ENCODE data around the gene SNED1.

Gene SNED1

DNA sequence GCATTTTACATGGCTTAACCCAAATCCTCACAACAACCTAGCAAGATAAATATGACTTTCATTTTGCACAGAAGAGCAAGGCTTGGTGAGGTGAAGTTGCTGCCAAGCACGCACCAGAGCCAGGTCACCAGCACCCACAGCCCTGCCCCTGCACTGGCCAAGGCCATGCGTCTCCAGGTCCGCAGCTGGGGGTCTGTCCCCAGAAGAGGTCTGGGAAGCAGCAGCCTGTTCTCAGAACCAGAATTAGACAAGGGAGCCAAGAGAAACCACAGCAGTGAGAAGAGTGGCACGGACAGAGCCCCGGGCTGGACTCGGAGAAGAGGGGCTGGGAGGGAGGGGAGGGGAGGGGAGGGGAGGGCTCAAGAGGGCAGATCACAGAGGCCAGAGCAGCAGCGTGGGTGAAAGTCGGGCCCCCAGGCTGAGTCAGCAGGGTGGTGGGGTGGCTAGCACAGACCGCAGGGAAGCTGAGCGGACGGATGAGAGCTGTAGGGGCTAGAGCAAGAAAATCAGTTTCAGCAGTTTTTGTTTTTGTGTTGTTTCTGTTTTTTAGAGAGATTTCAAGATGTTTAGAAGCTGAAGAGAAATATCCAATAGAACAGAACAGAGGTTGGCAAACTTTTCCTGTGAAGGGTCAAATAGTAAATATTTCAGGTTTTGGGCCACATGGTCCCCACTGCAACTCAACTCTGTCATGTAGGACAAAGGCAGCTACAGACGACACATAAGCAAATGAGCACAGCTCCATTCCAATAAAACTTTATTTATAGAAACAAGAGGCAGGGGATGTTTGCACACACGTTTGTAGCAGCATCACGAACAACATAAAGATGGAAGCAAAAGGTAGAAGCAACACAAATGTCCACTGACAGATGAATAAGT lies 111.0 kb downstream of the SNED1 start:
- no peak for DNase-seq (ENCODE audit: low spot score)

- DNase-seq (ENCODE audit: low spot score): no peak
These were observed 111.7 kb downstream of the SNED1 start for GRCh38 chr2:241110089-241110606.

DNA sequence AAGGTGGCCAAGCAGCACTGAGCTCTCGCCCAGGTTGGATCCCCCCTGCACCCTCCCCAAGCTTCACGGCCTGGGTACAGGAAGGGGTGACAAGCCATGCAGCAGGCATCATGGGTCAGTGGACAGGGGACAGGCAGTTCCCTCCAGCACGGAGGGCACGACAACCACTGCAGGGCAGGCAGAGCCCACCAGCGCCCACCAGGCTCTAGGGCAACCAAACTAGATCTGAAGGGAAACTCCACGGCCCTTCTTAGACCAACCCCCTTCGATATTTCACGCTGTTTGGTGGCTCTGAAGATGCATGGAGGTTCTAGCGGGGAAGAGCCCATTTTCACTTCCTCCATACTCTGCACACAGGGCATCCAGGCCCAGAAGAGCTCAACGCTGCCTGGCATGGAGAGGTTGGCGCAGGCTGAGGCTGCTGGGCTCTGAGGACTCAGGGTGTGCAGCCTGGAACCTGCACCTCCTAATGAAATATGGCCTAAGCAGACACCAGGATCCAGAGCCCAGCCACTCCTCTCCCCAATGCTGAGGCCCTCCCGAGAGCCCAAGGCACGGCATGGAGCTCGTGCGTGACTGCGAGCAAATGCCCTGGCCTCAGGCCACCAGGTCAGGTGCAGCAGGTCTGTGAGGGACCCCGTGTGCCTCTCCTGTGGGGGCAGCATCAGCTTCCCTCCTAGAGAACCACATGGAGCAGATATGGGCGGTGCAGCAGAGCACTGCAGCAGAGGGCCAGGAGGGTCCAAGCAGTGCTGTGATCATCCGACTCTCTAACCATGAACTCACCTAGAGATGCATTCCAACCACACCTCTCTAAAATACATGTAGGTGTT lies 112.4 kb downstream of the SNED1 start:
- no peak for DNase-seq (ENCODE audit: low spot score)

GRCh38 chr2:241111440-241111805 lies 113.0 kb downstream of the SNED1 start:
- DNase-seq (ENCODE audit: low spot score): no peak

- DNase-seq (ENCODE audit: low spot score): no peak
These were observed 113.6 kb downstream of the SNED1 start for GRCh38 chr2:241112046-241112445.

- no peak for DNase-seq (ENCODE audit: low spot score)
These were observed 114.2 kb downstream of the SNED1 start for GRCh38 chr2:241112592-241112991.

DNA sequence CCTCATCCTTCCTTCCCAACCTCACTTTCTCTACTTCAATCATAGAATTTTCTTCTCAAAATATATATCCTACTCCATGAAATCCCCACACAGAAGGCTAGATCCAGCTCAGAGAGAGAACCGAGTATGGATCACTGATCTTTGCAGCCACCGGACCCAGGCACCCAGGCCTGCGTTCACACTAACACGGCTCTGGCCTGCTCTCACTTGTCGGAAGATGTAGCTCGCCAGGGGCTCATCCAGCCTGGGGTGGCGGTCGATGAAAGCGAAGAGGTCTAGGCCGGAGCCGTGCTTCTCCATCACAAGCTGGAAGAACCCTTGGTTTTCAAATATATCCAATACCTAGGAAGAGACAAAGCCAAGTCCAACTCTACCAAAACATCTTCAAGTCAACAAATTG lies 116.4 kb downstream of the SNED1 start:
- DNase-seq (ENCODE audit: low spot score): no peak

GRCh38 chr2:241115361-241115760 lies 116.9 kb downstream of the SNED1 start:
- no peak for DNase-seq (ENCODE audit: low spot score)

DNA sequence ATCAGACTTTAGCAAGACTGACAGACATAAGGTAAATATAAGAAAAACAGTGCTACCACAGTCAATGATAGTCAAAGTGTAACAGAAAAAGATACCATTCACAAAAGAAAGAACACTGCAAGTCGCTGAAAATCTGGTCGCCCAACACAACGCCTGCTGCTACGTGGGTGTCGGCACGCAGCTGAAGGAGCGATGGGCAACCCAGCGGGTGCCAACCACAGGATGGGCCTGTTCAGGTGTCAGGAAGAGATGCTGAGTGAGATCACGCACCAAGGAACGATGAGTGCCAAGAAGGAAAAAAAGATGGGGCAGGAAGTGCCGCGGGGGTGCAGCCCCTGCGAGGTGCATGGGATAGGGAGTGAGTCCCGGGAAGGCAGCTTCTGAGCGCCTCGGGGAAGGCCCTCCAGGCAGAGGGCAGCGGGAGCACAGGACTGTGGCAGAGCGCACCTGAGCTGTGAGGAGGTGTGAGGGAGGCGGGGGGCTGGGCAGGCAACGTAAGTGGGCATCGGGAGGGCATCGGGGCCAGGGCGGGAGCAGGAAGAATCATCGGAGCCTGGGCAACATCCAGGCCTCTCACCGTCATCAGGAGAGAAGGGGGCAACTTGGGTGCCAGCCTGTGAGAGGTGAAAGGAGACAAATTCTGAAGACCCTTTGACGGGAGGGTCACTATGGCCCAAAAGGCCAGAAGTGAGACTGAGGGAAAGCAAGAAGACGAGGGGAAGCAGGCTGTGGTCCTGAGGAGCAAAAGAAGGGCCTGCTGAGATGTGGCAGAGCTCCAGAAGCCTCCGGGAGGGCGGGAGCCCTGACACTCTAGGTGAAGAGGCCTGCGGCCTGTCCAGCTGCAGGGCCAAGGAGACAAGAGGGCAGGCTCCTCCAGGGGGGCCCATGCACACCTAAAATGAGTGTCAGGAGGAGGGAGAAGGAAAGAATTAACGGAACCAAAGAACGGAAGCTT lies 118.5 kb downstream of the SNED1 start:
- no peak for DNase-seq (ENCODE audit: low spot score)

- no peak for DNase-seq (ENCODE audit: low spot score)
These were observed 120.5 kb downstream of the SNED1 start for GRCh38 chr2:241118737-241119505.

DNA sequence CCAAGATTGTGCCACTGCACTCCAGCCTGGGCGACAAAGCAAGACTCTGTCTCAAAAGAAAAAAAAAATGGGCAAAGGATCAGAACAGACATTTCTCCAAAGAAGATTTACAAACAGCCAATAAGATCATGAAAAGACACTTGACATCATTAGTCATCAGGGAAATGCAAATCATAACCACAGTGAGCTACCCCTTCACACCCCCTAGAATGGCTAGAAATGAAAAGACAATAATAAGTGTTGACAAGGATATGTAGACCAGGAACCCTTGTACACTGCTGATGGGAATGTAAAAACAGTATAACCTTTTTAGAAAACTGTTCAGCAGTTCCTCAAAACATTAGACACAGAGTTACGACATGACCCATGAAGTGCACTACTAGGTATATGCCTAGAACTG lies 122.0 kb downstream of the SNED1 start:
- no peak for DNase-seq (ENCODE audit: low spot score)

DNA sequence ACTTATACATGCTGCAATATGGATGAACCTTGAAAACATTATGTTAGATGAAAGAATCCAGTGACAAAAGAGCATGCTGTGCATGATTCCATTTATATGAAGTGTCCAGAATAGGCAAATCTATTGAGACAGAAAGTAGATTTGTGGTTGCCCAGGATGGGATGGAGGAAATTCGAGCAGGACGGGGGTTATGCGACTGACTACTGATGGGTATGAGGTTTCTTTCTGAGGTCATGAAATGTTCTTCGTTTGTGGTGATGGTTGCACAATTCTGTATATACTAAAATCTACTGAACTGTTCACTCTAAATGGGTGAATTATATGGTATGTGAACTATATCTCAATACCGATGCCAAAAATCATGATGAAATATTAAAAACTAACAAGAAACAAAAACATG lies 122.6 kb downstream of the SNED1 start:
- DNase-seq (ENCODE audit: low spot score): no peak

GRCh38 chr2:241122376-241123002 lies 124.1 kb downstream of the SNED1 start:
- no peak for DNase-seq (ENCODE audit: low spot score)

- no peak for DNase-seq (ENCODE audit: low spot score)
These were observed 125.6 kb downstream of the SNED1 start for GRCh38 chr2:241123816-241124536.

DNA sequence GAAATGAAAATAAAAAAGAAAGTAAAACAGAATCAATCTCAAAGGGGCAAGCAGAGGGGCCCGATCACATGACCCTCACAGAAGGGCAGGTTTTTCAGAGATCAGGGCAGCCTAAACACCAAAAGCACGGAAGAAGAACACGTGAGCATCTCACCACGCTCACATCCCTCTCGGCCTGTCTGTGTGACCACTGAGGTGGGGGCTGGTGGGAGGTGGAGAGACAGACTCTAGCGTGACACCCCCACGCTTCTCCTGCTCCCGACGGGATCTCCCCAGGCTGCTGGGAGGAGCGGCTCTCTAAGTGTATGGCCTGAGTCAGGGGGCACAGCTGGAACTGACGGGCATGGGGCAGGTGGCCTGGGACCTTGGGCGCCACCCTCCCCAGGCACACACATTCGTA lies 127.2 kb downstream of the SNED1 start:
- no peak for DNase-seq (ENCODE audit: low spot score)

GRCh38 chr2:241126201-241126611 lies 127.8 kb downstream of the SNED1 start:
- DNase-seq (ENCODE audit: low spot score): no peak

DNA sequence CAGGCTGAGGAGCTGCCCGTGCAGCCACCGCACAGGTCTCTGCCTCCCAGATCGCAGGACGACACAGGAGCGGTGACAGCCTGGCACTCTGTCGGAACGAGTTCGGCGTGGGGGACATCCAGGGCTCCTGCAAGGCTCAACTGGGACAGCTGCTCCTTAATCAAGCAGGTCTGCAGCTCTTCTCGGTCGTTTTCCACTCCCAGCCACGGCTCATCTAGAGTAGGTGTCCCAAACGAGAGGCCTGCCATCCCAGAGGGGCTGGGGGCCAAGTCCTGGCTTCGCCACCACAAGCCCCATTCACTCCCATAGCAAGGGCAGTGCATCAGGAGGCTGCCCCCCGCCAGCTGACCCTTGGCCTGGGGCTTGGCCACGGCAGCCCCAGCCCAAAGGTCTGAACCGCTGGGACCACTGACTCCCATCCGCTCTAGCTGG lies 128.4 kb downstream of the SNED1 start:
- DNase-seq (ENCODE audit: low spot score): no peak

DNA sequence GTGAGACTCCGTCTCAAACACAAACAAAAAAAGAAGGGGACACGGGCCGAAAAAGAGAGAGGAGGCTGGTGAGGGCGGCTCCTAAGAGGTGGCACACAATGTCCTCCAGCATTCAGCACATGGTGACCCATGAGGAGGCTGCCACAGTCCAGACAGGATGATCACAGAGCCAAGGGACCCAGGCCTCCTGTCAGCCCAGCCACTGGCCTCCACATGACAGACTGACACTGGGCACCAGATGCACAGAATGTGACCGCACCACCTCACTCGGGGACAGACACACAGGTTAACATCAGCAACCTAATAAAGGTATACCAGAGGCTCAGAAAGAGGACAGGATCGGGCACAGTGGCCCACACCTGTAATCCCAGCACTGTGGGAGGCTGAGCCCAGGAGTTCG lies 129.8 kb downstream of the SNED1 start:
- no peak for DNase-seq (ENCODE audit: low spot score)

GRCh38 chr2:241129086-241129871 lies 130.9 kb downstream of the SNED1 start:
- no peak for DNase-seq (ENCODE audit: low spot score)
